Stimulated activated CD4-positive, alpha-beta T cell treated with anti-CD3 and anti-CD28 coated beads, Interleukin-1b, Interleukin-23, amount 100 ng/mL, for 48 hours (primary cell): ENCODE results near the gene ALK.

Source experiments
- DNase-seq: peaks from one replicate; pipeline ENCODE4 v3.0.0-alpha.2; 2020

Gene ALK

GRCh38 chr2:29787473-29788465 is 133.6 kb downstream of the ALK start:
- no peak for DNase-seq

- no peak for DNase-seq
These were observed 135.0 kb downstream of the ALK start for GRCh38 chr2:29786361-29786760.

- DNase-seq: no peak
These were observed 137.7 kb downstream of the ALK start for GRCh38 chr2:29783666-29784065.

GRCh38 chr2:29782549-29783458 is 138.6 kb downstream of the ALK start:
- DNase-seq: no peak

- DNase-seq: no peak
These were observed 139.3 kb downstream of the ALK start for GRCh38 chr2:29782087-29782486.

GRCh38 chr2:29780906-29781305 is 140.5 kb downstream of the ALK start:
- DNase-seq: no peak

- DNase-seq: no peak
These were observed 144.2 kb downstream of the ALK start for GRCh38 chr2:29777161-29777560.

GRCh38 chr2:29776406-29776805 is 145.0 kb downstream of the ALK start:
- DNase-seq: no peak

- DNase-seq: no peak
These were observed 145.4 kb downstream of the ALK start for GRCh38 chr2:29775937-29776336.

- DNase-seq: no peak
These were observed 146.8 kb downstream of the ALK start for GRCh38 chr2:29774624-29775023.

GRCh38 chr2:29770846-29771245 is 150.5 kb downstream of the ALK start:
- no peak for DNase-seq

GRCh38 chr2:29769847-29770246 is 151.5 kb downstream of the ALK start:
- DNase-seq: no peak

GRCh38 chr2:29767606-29768335 is 153.6 kb downstream of the ALK start:
- no peak for DNase-seq

- no peak for DNase-seq
These were observed 155.2 kb downstream of the ALK start for GRCh38 chr2:29766191-29766590.

- DNase-seq: no peak
These were observed 155.7 kb downstream of the ALK start for GRCh38 chr2:29765721-29766120.

- DNase-seq: no peak
These were observed 158.0 kb downstream of the ALK start for GRCh38 chr2:29763371-29763770.

GRCh38 chr2:29762239-29762638 is 159.1 kb downstream of the ALK start:
- no peak for DNase-seq

GRCh38 chr2:29761278-29761677 is 160.1 kb downstream of the ALK start:
- DNase-seq: no peak

- DNase-seq: no peak
These were observed 161.4 kb downstream of the ALK start for GRCh38 chr2:29760008-29760407.

- no peak for DNase-seq
These were observed 162.0 kb downstream of the ALK start for GRCh38 chr2:29759360-29759759.

GRCh38 chr2:29755829-29756228 is 165.6 kb downstream of the ALK start:
- no peak for DNase-seq

- no peak for DNase-seq
These were observed 166.2 kb downstream of the ALK start for GRCh38 chr2:29755233-29755632.
